BJ (cell line): ENCODE data around the gene IL37. TPM values are rescaled to one million over a fixed set of nuclear protein-coding genes. Genes with fewer than 3 reads are reported as not detected.

ENCODE experiments used
- CTCF ChIA-PET: fragments of 350-600 bp; formaldehyde crosslinking; extraction: SDS; loops from one replicate; lab custom pipeline; 2021; ENCODE audit warnings: antibody characterized with exemption, inconsistent platforms; lab: Yijun Ruan, JAX
- POLR2A ChIA-PET: fragments of 300-600 bp; sonication (Branson Sonifier 250); formaldehyde crosslinking; extraction: SDS; loops from one replicate; lab custom pipeline; 2021; ENCODE audit warnings: antibody characterized with exemption; lab: Charles Lee
- DNase-seq: peaks from one replicate; pipeline ENCODE4 v3.0.0-alpha.2; 2011; ENCODE audit warnings: low read depth
- H3K27me3 ChIP-seq: 2 replicates; pipeline ENCODE4 v1.6.0; 2011; ENCODE audit warnings: low read length; ENCODE audit not compliant: control insufficient read depth, insufficient read depth
- H3K36me3 ChIP-seq: 2 replicates; pipeline ENCODE4 v1.5.1; 2011; ENCODE audit warnings: low read length; ENCODE audit not compliant: control insufficient read depth, insufficient read depth
- H3K4me3 ChIP-seq: 2 replicates; pipeline ENCODE4 v1.5.1; 2011; ENCODE audit warnings: low read depth, mild to moderate bottlenecking, control low read depth, low read length
- polyA plus RNA-seq: library from polyadenylated mRNA; depleted of rRNA; stranded (reverse); fragments of >200 nt; gene quantifications from 2 replicates; pipeline ENCODE4 v1.2.3, GENCODE V29; 2011
- TF ChIP-seq, protein P1 (sequence below): IDR thresholded peaks from 2 replicates; pipeline ENCODE4 v1.5.1; 2011; ENCODE audit warnings: low read depth, mild to moderate bottlenecking, control low read depth, inconsistent platforms, low read length, moderate library complexity; ENCODE audit not compliant: insufficient read depth

IL37 gene
- polyA plus RNA-seq, 1 experiment: not detected

DNA sequence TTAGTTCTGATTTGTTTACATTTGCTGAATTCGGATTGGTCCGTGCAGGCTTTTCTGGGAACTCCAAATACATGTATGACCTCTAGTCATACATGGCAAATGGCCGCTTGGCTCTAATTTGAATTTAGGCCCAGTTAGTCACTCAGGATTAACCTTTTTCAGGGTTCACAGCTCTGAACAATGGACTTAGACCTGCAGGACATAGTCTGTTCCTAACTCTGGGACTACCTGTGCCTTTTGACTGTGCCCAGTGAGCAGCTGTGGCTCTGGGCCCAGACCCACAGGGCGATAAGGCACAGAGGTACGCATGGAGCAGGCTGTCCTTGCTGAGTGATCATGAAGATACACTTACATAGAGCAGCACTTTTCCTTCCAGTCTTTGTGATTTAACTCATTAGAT, 28.5 kb downstream of the IL37 start:
- ChIA-PET CTCF (interaction anchor here (0.6 to 6.6 kb wide), 5 partner anchors 15 to 213 kb away, joined by 3 to 190 read pairs (median 36); no protein-coding TSS in a partner anchor), POLR2A (no interaction called here)
- Histone ChIP-seq H3K27me3 (peaks cover 1% of the 10 kb centered on the region; the same call in 1 of the 2 replicates), H3K36me3 (no peaks in the 10 kb centered on the region), H3K4me3 (no peak overlapping the region)
- no peak for DNase-seq
- TF ChIP-seq, protein P1, sequence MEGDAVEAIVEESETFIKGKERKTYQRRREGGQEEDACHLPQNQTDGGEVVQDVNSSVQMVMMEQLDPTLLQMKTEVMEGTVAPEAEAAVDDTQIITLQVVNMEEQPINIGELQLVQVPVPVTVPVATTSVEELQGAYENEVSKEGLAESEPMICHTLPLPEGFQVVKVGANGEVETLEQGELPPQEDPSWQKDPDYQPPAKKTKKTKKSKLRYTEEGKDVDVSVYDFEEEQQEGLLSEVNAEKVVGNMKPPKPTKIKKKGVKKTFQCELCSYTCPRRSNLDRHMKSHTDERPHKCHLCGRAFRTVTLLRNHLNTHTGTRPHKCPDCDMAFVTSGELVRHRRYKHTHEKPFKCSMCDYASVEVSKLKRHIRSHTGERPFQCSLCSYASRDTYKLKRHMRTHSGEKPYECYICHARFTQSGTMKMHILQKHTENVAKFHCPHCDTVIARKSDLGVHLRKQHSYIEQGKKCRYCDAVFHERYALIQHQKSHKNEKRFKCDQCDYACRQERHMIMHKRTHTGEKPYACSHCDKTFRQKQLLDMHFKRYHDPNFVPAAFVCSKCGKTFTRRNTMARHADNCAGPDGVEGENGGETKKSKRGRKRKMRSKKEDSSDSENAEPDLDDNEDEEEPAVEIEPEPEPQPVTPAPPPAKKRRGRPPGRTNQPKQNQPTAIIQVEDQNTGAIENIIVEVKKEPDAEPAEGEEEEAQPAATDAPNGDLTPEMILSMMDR: no peak

DNA sequence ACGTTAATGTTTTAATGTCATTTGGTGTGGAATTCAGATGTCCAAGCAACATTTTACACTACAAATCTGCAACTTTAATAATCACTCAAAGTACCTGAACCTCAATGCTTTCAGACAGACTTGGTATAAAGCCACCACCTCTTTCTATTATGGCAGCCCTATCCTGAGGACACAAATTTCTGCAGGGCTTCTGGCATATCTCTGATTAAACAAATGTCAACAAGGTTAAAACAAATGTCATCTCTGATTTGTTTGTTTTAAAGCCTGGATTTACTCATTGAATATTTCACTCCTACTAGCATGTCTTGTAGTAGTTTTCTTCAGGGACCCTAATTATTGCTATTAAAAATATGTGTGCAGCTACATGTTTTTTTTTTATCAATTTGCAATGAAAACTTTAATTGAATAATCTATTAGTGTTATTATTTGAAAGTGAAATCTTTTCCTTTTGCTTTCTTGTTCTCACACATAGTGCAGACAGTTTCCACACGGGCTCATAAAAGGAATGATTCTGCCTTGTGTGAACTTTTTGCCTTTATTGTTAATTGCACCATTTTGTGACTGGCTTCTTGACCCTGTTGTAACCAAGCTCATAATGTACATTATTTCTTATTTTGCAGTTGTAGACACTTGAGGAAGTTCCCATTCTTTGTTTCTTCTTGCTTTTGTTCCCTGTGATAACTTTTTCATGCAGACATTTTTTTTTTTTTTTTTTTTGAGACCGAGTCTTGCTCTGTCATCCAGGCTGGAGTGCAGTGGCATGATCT, 30.1 kb downstream of the IL37 start:
- H3K27me3 ChIP-seq: peaks cover 1% of the 10 kb centered on the region; the same call in 1 of the 2 replicates
- H3K36me3 ChIP-seq: no peaks in the 10 kb centered on the region
- ChIA-PET POLR2A (interaction anchor here (0.6 kb wide), 1 partner anchor 179 kb away, joined by 3 read pairs; no protein-coding TSS in a partner anchor), CTCF (interaction anchor here (0.6 to 6.6 kb wide), 41 partner anchors 8 to 350 kb away, joined by 3 to 190 read pairs (median 5); partner anchors contain the start of genes CKAP2L, IL1B and IL36G)
- TF ChIP-seq, protein P1: no peak
- no peak for DNase-seq
- no peak overlapping the region for H3K4me3 ChIP-seq

DNA sequence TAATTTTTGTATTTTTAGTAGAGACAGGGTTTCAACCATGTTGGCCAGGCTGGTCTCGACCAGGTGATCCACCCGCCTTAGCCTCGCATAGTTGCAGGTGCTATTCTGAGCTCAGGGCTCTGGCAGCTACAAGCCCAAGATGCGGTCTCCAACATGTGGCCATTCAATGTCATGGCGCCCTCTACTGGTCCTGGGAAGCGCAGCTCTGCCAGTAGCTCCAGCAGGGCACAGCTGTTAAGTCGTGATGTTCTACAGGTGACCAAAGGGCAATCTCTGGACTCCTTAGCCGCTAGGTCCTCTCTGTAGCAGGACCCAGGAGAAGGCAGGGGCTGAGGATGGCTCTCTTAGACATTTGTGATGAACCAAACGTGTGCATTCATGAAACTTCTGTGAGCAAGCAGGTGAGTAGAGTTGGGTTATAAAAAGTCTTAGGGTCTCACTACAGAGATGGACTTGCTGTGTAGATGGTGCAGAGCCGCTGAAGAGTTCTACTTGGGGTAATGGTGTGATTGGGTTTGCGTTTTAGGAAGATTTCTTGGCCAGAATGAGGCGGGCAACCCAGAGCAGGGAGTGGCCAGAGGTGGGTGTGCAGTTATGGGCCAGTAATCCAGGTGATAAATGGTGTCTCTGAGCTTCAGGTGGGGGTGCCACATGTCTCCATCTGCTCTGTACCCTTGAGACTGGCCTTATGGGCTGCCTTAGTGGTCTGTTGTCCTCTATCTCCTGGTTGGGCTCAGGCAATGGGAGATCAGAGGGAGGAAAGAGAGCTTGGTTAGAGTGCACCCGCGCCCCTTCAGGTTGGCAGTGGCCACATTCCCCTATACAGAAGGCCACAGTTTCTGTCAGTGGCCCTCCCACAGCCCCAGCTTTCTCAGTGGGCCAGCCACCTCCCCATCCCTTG, 31.0 kb downstream of the IL37 start:
- CTCF ChIA-PET: interaction anchor here (0.6 to 6.6 kb wide), 46 partner anchors 9 to 354 kb away, joined by 3 to 190 read pairs (median 5); partner anchors contain the start of genes CKAP2L, IL1B and IL36G
- POLR2A ChIA-PET: interaction anchor here (0.6 kb wide), 1 partner anchor 180 kb away, joined by 3 read pairs; no protein-coding TSS in a partner anchor
- TF ChIP-seq, protein P1: peak; percentile 98

DNA sequence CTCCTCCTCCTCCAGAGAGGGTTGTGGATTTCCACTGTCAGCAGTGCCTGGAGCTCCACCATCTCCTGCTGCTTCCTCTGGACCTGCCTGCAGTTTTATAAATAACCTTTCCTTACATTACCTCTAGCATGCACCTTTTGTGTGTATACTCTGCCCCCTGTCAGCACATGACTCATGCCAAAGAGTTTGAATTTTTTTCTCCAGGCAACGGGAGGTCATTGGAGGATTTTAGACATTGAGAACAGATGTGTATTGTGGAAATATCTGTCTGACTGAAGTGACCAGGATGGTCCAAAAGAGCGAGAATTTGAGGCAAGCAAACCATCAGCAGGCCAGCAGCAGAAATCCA, 31.7 kb downstream of the IL37 start:
- H3K4me3 ChIP-seq: no peak overlapping the region
- H3K27me3 ChIP-seq: peaks cover 2% of the 10 kb centered on the region; the same call in 1 of the 2 replicates
- H3K36me3 ChIP-seq: no peaks in the 10 kb centered on the region
- ChIA-PET POLR2A (no interaction called here), CTCF (interaction anchor here (0.6 to 6.6 kb wide), 24 partner anchors 11 to 355 kb away, joined by 3 to 190 read pairs (median 10); no protein-coding TSS in a partner anchor)
- DNase-seq: no peak
- TF ChIP-seq, protein P1: no peak

More for the DNA sequence above, 31.0 kb downstream of the IL37 start:
- H3K4me3 ChIP-seq: no peak overlapping the region
- peaks cover 1% of the 10 kb centered on the region; the same call in 1 of the 2 replicates for H3K27me3 ChIP-seq
- no peak for DNase-seq
- no peaks in the 10 kb centered on the region for H3K36me3 ChIP-seq
